IgD-negative memory B cell (primary cell): ENCODE results near the gene IFIT2. TPM values are rescaled to one million over a fixed set of nuclear protein-coding genes. Genes with fewer than 3 reads are reported as not detected.
"Not testable (repeated sequence)": the region's sequence is repeated elsewhere in the genome, so short reads cannot be mapped to it uniquely, and the experiment has no call there.

Experiments
- H3K27ac Mint-ChIP-seq, 3 donors: one replicate each; pipeline ENCODE4 v1.8.0; 2020 to 2022; ENCODE audit warnings: mild to moderate bottlenecking in 3 of 3, mixed read lengths in 3 of 3, moderate library complexity in 1 of 3
- H3K27me3 Mint-ChIP-seq: one replicate; pipeline ENCODE4 v1.8.0; 2021; ENCODE audit warnings: mixed read lengths
- H3K36me3 Mint-ChIP-seq: one replicate; pipeline ENCODE4 v1.8.0; 2020; ENCODE audit warnings: mild to moderate bottlenecking, mixed read lengths
- H3K4me1 Mint-ChIP-seq, 3 donors: one replicate each; pipeline ENCODE4 v1.8.0; 2020 to 2022; ENCODE audit warnings: mixed read lengths in 3 of 3, mild to moderate bottlenecking in 1 of 3
- H3K4me3 Mint-ChIP-seq, 4 donors: one replicate each; pipeline ENCODE4 v1.8.0; 2020 to 2022; ENCODE audit warnings: mild to moderate bottlenecking in 4 of 4, mixed read lengths in 4 of 4, moderate library complexity in 3 of 4
- H3K9me3 Mint-ChIP-seq, 3 donors: one replicate each; pipeline ENCODE4 v1.8.0; 2020 to 2021; ENCODE audit warnings: mixed read lengths in 3 of 3, mild to moderate bottlenecking in 1 of 3
- polyA plus RNA-seq: library from polyadenylated mRNA; unstranded; fragments of 300-500 nt; fragmentation: Illumina TruSeq; gene quantifications from one replicate; pipeline ENCODE4 v1.2.3, GENCODE V29; 2021

The IFIT2 gene
- polyA plus RNA-seq, 1 donor from 2014 or later, result 13.6 TPM

- H3K36me3 Mint-ChIP-seq, result no peaks in the 10 kb centered on the region
- no peak overlapping the region for H3K27ac Mint-ChIP-seq
- H3K4me1 Mint-ChIP-seq, result no peaks in the 10 kb centered on the region
- H3K27me3 Mint-ChIP-seq, result peaks cover 5% of the 10 kb centered on the region
- H3K4me3 Mint-ChIP-seq, result no peak overlapping the region
- H3K9me3 Mint-ChIP-seq, result no peaks in the 10 kb centered on the region
Observed at GRCh38 chr10:89271532-89271931, 30.3 kb upstream of the IFIT2 start.

- no peak overlapping the region for H3K27ac Mint-ChIP-seq
- H3K27me3 Mint-ChIP-seq, result peaks cover 1% of the 10 kb centered on the region
- no peak overlapping the region for H3K4me3 Mint-ChIP-seq
- H3K9me3 Mint-ChIP-seq, result no peaks in the 10 kb centered on the region
- no peaks in the 10 kb centered on the region for H3K36me3 Mint-ChIP-seq
- no peaks in the 10 kb centered on the region for H3K4me1 Mint-ChIP-seq
Observed at GRCh38 chr10:89273680-89274079, 28.2 kb upstream of the IFIT2 start.

DNA sequence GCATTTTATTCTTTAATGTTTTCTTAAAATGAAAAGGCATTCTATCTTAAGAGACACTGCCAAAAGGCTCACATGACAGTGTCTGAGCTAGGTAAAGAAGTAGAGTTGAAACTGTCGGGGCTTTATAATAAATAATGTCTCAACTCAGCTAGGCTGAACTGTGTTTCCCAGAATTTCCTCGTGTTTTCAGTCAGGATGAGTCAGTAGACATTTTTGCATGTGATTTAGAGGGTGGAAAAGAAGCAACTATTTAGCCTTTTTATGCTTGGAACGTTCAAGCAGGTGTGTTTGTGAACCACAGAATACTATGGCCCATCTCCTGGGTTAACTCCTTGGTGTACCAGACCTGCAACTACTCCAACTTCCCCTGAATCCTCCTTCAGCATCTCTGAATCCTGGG is 26.9 kb upstream of the IFIT2 start:
- H3K36me3 Mint-ChIP-seq, result peaks cover 2% of the 10 kb centered on the region
- no peak overlapping the region for H3K4me3 Mint-ChIP-seq
- H3K27ac Mint-ChIP-seq, result peak overlapping the region in 1 of 3 donors; percentile 39

GRCh38 chr10:89275383-89275782 is 26.5 kb upstream of the IFIT2 start:
- no peaks in the 10 kb centered on the region for H3K9me3 Mint-ChIP-seq
- peak overlapping the region in 1 of 3 donors; percentile 39 for H3K27ac Mint-ChIP-seq
- H3K4me3 Mint-ChIP-seq, result no peak overlapping the region
- peaks cover 1% of the 10 kb centered on the region for H3K27me3 Mint-ChIP-seq
- no peaks in the 10 kb centered on the region for H3K4me1 Mint-ChIP-seq
- peaks cover 2% of the 10 kb centered on the region for H3K36me3 Mint-ChIP-seq

More for the DNA sequence above, 26.9 kb upstream of the IFIT2 start:
- no peaks in the 10 kb centered on the region for H3K4me1 Mint-ChIP-seq
- H3K9me3 Mint-ChIP-seq, result no peaks in the 10 kb centered on the region
- peaks cover 1% of the 10 kb centered on the region for H3K27me3 Mint-ChIP-seq

DNA sequence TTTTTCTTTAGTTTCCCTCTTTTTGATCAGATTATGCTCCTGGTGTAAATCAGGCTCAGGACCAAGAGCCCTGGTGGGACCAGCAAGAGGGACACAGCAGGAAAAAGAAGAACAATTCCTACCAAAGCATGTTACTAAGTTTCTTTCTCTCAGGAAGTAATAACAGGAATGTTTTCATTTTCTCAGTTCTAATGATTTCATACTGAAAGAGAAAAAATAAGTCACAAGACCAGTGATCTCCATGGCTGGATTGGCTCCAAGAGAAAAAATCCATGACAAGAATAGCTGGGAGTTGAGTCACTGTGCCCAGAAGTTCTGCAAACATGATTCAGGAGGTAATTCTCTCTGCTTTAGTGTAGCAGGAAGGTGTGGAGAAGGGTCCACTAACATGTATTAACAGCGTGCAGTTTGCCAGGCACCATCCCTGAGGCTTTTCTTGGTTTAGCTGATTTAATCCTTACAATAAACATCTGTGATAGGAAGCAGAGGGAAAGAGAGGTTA is 23.8 kb upstream of the IFIT2 start:
- H3K27ac Mint-ChIP-seq, result no peak overlapping the region

DNA sequence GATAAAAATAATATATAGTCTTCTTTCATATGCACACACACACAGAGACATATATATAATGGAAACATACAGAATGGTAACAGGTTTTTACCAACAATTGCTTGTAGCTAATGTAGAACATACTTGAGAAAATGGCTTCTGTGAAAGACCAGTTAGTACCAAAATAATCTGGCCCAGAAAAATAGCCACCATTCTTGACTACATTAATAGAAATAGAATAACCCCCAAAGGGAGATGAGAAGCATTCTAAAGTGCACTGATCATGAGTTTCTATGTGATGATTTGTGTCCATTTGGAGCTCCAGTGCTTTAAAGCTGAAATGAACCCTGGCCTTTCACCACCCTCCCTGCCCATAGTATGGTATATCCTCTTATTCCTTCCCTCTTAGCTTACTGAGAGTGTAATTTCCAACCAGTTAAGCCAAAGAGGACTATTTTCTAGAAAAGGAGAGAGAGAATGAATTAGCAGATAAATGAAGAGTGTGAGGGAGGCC is 22.9 kb upstream of the IFIT2 start:
- Mint-ChIP-seq H3K27ac (no peak overlapping the region), H3K4me3 (no peak overlapping the region), H3K4me1 (peaks cover 0 to 2% (median 0%) of the 10 kb centered on the region in 3 donors), H3K9me3 (no peaks in the 10 kb centered on the region), H3K27me3 (no peaks in the 10 kb centered on the region), H3K36me3 (peaks cover 6% of the 10 kb centered on the region)

More for the DNA sequence above, 23.8 kb upstream of the IFIT2 start:
- no peak overlapping the region for H3K4me3 Mint-ChIP-seq
- no peaks in the 10 kb centered on the region for H3K9me3 Mint-ChIP-seq
- H3K4me1 Mint-ChIP-seq, result no peaks in the 10 kb centered on the region
- H3K27me3 Mint-ChIP-seq, result no peaks in the 10 kb centered on the region
- H3K36me3 Mint-ChIP-seq, result peaks cover 6% of the 10 kb centered on the region

- no peaks in the 10 kb centered on the region for H3K27me3 Mint-ChIP-seq
- H3K4me1 Mint-ChIP-seq, result peaks cover 0 to 2% (median 0%) of the 10 kb centered on the region in 3 donors
- H3K27ac Mint-ChIP-seq, result no peak overlapping the region
- no peaks in the 10 kb centered on the region for H3K9me3 Mint-ChIP-seq
- H3K36me3 Mint-ChIP-seq, result peaks cover 6% of the 10 kb centered on the region
- H3K4me3 Mint-ChIP-seq, result no peak overlapping the region
Observed at GRCh38 chr10:89279421-89279869, 22.4 kb upstream of the IFIT2 start.

GRCh38 chr10:89280508-89280907 is 21.3 kb upstream of the IFIT2 start:
- no peak overlapping the region for H3K4me3 Mint-ChIP-seq
- H3K9me3 Mint-ChIP-seq, result no peaks in the 10 kb centered on the region
- H3K27ac Mint-ChIP-seq, result no peak overlapping the region
- peaks cover 0 to 2% (median 0%) of the 10 kb centered on the region in 3 donors for H3K4me1 Mint-ChIP-seq
- peaks cover 6% of the 10 kb centered on the region for H3K36me3 Mint-ChIP-seq
- H3K27me3 Mint-ChIP-seq, result no peaks in the 10 kb centered on the region

- peaks cover 6% of the 10 kb centered on the region for H3K36me3 Mint-ChIP-seq
- H3K27ac Mint-ChIP-seq, result no peak overlapping the region
- no peaks in the 10 kb centered on the region for H3K27me3 Mint-ChIP-seq
- H3K4me1 Mint-ChIP-seq, result peaks cover 0 to 2% (median 0%) of the 10 kb centered on the region in 3 donors
- H3K9me3 Mint-ChIP-seq, result no peaks in the 10 kb centered on the region
- no peak overlapping the region for H3K4me3 Mint-ChIP-seq
Observed at GRCh38 chr10:89281606-89282395, 20.0 kb upstream of the IFIT2 start.

GRCh38 chr10:89283025-89283935 is 18.6 kb upstream of the IFIT2 start:
- H3K9me3 Mint-ChIP-seq, result no peaks in the 10 kb centered on the region
- no peaks in the 10 kb centered on the region for H3K27me3 Mint-ChIP-seq
- no peak overlapping the region for H3K27ac Mint-ChIP-seq
- no peak overlapping the region for H3K4me3 Mint-ChIP-seq
- H3K36me3 Mint-ChIP-seq, result peaks cover 6% of the 10 kb centered on the region
- peaks cover 0 to 2% (median 0%) of the 10 kb centered on the region in 3 donors for H3K4me1 Mint-ChIP-seq

DNA sequence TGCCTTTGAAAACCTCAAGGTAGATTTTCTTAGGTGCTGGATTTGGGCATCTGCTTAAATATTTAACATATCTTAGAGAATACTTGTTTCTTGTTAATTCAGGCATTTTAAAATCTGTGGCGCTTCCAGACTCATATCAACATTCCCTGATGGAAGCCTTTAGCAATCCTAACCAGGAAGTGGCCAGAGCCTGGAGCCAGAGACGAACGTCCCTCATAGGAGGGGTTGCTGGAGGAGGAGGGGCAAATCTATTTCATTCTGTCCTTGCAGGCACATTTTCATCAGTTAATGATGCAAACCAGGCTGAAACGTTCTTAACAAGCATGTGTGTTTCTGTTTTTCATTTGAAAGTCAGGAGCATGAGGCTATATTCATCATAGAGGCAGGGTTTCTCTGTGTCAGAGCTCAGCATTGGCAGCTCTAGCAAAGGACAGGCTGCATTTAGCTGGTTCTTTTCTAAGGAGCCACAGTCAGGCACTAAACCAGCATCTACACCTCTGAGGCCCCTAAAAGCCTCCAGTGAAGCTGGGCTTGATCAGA is 17.8 kb upstream of the IFIT2 start:
- no peaks in the 10 kb centered on the region for H3K9me3 Mint-ChIP-seq
- H3K27me3 Mint-ChIP-seq, result no peaks in the 10 kb centered on the region
- no peak overlapping the region for H3K27ac Mint-ChIP-seq
- peaks cover 6% of the 10 kb centered on the region for H3K36me3 Mint-ChIP-seq
- no peak overlapping the region for H3K4me3 Mint-ChIP-seq
- peaks cover 0 to 2% (median 0%) of the 10 kb centered on the region in 3 donors for H3K4me1 Mint-ChIP-seq

- not testable (repeated sequence) for H3K4me1 Mint-ChIP-seq, H3K4me3 Mint-ChIP-seq, H3K36me3 Mint-ChIP-seq, H3K9me3 Mint-ChIP-seq, H3K27me3 Mint-ChIP-seq, H3K27ac Mint-ChIP-seq
Observed at GRCh38 chr10:89284711-89285110, 17.1 kb upstream of the IFIT2 start.

GRCh38 chr10:89285303-89285702 is 16.5 kb upstream of the IFIT2 start:
- H3K27me3 Mint-ChIP-seq, H3K36me3 Mint-ChIP-seq, H3K4me3 Mint-ChIP-seq, H3K4me1 Mint-ChIP-seq, H3K27ac Mint-ChIP-seq, H3K9me3 Mint-ChIP-seq: not testable (repeated sequence)

DNA sequence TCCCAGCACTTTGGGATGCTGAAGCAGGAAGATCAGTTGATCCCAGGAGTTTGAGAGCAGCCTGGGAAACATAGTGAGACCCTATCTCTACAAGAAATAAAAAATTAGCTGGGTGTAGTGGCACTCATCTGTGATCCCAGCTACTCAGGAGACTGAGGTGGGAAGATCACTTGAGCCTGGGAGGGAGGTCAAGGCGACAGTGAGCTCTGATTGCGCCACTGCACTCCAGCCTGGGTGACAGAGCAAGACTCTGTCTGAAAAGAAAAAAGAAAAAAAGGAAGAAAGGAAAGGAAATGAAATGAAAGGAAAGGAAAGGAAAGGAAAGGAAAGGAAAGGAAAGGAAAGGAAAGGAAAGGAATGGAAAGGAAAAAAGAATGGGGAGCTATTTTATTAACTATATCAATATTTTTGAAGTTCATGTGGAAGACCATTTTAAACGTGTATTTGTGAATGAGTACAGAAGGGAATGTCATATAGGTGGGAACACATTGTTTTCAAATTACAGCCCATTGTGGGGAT is 7.1 kb upstream of the IFIT2 start:
- Mint-ChIP-seq H3K4me1 (peaks cover 14 to 29% (median 15%) of the 10 kb centered on the region in 3 donors), H3K9me3 (peaks cover 3 to 9% (median 4%) of the 10 kb centered on the region in 3 donors), H3K4me3 (peak overlapping the region in 1 of 4 donors; percentile 23), H3K36me3 (no peaks in the 10 kb centered on the region), H3K27ac (no peak overlapping the region), H3K27me3 (no peaks in the 10 kb centered on the region)
